HG02870 (cell line): ENCODE data around the gene CAMSAP2.

Experiments used
- ATAC-seq: cut with Tn5 transposase; IDR thresholded peaks from one replicate; pipeline ENCODE4 v1.9.1; 2021; ENCODE audit warnings: mild to moderate bottlenecking, moderate library complexity; ENCODE audit not compliant: unreplicated experiment

The CAMSAP2 gene, protein sequence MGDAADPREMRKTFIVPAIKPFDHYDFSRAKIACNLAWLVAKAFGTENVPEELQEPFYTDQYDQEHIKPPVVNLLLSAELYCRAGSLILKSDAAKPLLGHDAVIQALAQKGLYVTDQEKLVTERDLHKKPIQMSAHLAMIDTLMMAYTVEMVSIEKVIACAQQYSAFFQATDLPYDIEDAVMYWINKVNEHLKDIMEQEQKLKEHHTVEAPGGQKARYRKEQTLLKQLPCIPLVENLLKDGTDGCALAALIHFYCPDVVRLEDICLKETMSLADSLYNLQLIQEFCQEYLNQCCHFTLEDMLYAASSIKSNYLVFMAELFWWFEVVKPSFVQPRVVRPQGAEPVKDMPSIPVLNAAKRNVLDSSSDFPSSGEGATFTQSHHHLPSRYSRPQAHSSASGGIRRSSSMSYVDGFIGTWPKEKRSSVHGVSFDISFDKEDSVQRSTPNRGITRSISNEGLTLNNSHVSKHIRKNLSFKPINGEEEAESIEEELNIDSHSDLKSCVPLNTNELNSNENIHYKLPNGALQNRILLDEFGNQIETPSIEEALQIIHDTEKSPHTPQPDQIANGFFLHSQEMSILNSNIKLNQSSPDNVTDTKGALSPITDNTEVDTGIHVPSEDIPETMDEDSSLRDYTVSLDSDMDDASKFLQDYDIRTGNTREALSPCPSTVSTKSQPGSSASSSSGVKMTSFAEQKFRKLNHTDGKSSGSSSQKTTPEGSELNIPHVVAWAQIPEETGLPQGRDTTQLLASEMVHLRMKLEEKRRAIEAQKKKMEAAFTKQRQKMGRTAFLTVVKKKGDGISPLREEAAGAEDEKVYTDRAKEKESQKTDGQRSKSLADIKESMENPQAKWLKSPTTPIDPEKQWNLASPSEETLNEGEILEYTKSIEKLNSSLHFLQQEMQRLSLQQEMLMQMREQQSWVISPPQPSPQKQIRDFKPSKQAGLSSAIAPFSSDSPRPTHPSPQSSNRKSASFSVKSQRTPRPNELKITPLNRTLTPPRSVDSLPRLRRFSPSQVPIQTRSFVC (N-terminal part only)

GRCh38 chr1:200738327-200738948 is at the start of gene CAMSAP2:
TSS of gene CAMSAP2 (plus strand) at chr1:200738893. CDS start at chr1:200739828, 935 bp downstream.
- peak; percentile 39 for ATAC-seq

DNA sequence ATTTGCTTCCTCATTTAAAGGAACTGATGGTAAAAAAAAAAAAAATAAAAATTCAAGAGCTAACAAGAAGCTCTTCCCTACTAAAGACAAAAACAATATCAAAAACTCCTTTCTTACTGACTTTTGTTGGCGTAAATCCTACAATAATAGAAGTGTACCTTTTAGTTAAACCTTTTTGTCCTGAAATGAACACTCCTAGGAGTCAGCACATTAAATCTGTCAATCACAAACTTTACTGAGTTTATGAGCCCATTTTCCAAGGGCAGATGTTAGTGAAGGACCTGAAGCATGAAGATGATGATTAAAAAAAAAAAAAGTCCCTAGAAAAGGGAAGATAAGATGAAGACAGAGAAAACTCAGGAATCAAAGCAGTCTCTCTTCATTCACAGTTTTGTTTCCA is 46.4 kb upstream of the CAMSAP2 start:
- ATAC-seq: no peak

- no peak for ATAC-seq
Observed at GRCh38 chr1:200693327-200693726, 45.4 kb upstream of the CAMSAP2 start.

DNA sequence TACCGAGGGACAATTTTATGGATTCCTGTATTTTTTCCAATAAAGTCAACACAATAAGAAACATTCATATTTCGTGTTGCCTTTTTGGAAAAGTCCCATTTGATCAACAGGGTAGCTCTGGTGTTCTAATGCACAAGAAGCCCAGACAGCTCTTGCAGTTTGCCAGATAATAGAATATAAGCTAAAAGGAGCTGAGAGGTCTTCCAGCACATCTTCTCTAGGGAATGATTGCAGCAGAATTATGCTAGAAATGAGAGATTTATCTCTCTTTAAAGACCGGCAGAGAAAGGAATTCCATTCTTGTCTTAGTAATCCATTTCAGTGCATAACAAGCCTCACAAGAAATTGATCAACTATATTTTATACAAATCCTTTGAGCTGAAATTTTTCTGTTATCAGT is 44.0 kb upstream of the CAMSAP2 start:
- no peak for ATAC-seq

DNA sequence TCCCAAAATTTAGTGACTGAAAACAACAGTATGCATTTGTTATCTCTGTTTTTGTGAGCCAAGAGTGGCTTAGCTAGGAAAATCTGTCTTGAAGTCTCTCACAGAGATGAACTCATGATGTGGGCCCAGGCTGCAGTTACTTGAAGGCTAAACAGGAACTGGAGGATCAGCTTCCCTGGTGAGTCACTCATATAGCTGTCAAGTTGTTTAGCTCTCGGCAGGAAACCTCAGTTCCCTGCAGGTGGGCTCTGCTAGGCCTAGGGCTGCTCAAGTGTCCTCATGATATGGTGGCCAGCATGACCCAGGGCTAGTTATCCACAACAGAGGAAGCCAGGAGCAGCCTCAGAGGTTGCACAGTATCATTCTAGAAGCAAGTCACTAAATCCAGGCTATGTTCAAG is 38.8 kb upstream of the CAMSAP2 start:
- ATAC-seq: no peak

GRCh38 chr1:200704986-200705500 is 33.6 kb upstream of the CAMSAP2 start:
- ATAC-seq: no peak

GRCh38 chr1:200706111-200706814 is 32.4 kb upstream of the CAMSAP2 start:
- no peak for ATAC-seq

DNA sequence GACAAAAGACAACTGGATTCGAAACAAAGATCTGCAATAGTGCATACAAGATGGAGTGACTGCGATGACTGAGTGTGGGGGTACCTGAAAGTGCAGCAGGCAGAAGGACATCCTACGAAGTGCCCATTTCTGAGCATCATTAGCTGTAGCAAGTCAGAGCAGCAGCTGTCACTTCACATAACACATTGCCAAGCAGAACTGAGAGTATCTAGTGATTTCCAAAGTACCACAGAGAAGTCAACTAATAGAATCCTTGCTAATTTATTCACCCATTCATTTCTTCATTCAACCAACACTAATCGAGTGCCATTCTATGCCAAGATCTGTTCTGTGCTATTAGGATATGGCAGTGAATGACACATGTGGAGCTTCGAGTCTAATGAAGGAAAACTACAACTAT is 31.6 kb upstream of the CAMSAP2 start:
- no peak for ATAC-seq

- ATAC-seq: no peak
Observed at GRCh38 chr1:200708161-200708560, 30.5 kb upstream of the CAMSAP2 start.

GRCh38 chr1:200708769-200709168 is 29.9 kb upstream of the CAMSAP2 start:
- ATAC-seq: no peak

- no peak for ATAC-seq
Observed at GRCh38 chr1:200710166-200710565, 28.5 kb upstream of the CAMSAP2 start.

GRCh38 chr1:200714504-200715187 is 24.0 kb upstream of the CAMSAP2 start:
- no peak for ATAC-seq

DNA sequence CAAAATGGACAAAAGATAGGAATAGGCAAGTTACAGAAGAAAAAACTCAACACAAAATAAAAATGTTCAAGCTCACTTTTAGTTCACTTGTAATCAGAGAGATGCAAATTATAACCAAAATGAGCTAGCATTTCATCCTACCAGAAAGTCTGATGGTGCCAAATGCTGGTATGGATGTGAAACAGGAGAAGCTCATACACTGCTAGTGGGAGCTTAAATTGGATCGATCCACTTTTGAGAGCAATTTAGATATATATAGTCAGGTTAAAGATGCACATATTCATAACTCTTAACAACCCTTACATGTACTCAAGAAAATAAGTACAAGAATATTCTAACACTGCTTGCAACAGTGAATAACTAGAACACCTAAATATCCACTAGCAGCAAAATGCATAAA is 18.5 kb upstream of the CAMSAP2 start:
- ATAC-seq: no peak

DNA sequence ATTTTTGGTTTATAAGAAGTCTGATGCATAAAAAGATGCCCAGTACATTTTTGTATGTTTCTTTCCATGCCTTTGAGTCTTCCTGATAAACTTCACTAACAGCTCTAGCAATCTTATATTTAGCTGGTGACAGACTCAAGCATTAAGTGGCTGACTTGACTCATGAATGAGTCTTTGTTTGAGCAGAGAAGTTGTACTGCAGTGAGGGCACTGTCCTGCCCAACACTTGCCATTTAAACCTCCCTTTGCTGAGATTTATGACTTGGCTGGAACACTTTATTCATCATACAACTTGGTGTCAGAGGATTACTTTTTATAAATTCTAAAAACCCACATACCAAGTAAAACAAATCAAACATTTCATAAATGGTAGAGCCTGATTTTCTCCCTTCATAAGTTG is 14.6 kb upstream of the CAMSAP2 start:
- ATAC-seq: no peak

- ATAC-seq: no peak
Observed at GRCh38 chr1:200727257-200727656, 11.4 kb upstream of the CAMSAP2 start.

GRCh38 chr1:200729863-200730262 is 8.8 kb upstream of the CAMSAP2 start:
- no peak for ATAC-seq

GRCh38 chr1:200731654-200732332 is 6.9 kb upstream of the CAMSAP2 start:
- no peak for ATAC-seq

DNA sequence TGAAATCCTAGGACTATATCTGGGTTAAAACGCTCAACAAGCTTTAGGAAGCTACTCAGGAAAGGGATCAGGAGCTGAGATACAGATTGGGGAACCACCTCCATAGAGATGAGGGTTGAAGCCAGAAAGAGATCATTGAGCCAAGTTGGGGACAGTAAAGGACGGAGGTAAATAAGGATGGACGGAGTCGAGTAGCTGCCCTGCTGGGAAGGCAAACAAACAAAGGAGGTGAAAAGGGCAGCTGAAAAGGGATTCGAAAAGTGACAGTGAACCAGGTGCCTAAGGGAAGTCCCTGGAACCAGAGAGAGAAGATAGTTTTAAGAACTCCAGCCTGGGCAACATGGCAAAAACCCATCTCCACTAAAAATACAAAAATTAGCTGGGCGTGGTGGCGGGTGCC is 6.3 kb upstream of the CAMSAP2 start:
- ATAC-seq: no peak

DNA sequence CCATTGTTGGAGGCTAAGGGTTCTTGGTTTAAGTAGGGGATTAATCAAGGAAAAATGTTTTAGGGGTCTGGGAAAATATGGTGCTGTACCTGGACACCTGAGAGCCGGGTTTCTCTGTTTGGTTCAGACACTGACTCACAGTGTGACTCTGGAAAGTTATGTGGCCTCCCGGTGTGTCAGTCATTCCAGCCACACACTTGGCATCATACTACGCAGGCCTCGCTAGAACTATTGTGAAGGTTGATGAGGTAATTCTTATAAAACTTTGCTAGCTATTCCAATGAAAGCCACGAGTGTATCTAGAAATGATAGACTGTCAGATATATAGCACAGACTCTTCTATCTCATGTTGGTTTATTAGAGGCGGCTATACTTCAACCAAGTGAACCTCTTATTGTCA is 4.8 kb upstream of the CAMSAP2 start:
- ATAC-seq: no peak
